HepG2 (cell line): ENCODE results near the gene ADARB2. TPM values are rescaled to one million over a fixed set of nuclear protein-coding genes. Genes with fewer than 3 reads are reported as not detected.

Source experiments
- ATAC-seq: fragments of 200-7000 bp; cut with Tn5 transposase; 3 replicates; pipeline ENCODE4 v1.9.1; 2020; ENCODE audit warnings: mild to moderate bottlenecking, moderate library complexity
- BruUV-seq: library from RNA; stranded (reverse); fragments of 400-500 nt; replicated peaks from 2 replicates; lab custom pipeline; 2021; lab: Mats Ljungman, UMichigan
- CTCF ChIA-PET: fragments of 300-600 bp; formaldehyde crosslinking; extraction: SDS; loops from one replicate; lab custom pipeline; 2021; ENCODE audit warnings: low total read pairs, inconsistent platforms, low intra/inter-chr PET ratio; lab: Yijun Ruan, JAX
- POLR2A ChIA-PET: fragments of 350-600 bp; sonication (Branson Sonifier 250); formaldehyde crosslinking; loops from one replicate; lab custom pipeline; 2020; ENCODE audit warnings: antibody characterized with exemption, inconsistent platforms; lab: Yijun Ruan, JAX
- DNase-seq: peaks from one replicate; pipeline ENCODE4 v3.0.0-alpha.2; 2015; ENCODE audit warnings: low spot score
- FAIRE-seq: peaks from 3 replicates; lab custom pipeline; 2011; peaks lifted over from hg19 to GRCh38; lab: Jason Lieb, UNC
- H2AFZ ChIP-seq: one replicate; pipeline ENCODE4 v1.6.1; 2011; ENCODE audit warnings: low read length, inconsistent platforms
- H3K27ac ChIP-seq: fragments of 300-600 bp; 3 replicates; pipeline ENCODE4 v1.8.0; 2011; ENCODE audit warnings: mixed run types, mild to moderate bottlenecking, mixed read lengths, low read length, inconsistent platforms; ENCODE audit not compliant: insufficient read depth; ENCODE audit errors: extremely low read length
- H3K27me3 ChIP-seq, 2 experiments: fragments of 200-600 bp in 1 of 2; 2 replicates in 1 of 2; 3 replicates in 1 of 2; pipeline versions ENCODE4 v1.6.0 to v1.8.0; 2011; ENCODE audit warnings: low read length in 2 of 2, mild to moderate bottlenecking in 2 of 2, moderate library complexity in 2 of 2, inconsistent platforms in 1 of 2; ENCODE audit not compliant: insufficient read depth in 2 of 2, control insufficient read depth in 1 of 2
- H3K36me3 ChIP-seq, 2 experiments: fragments of 200-600 bp in 1 of 2; replicated peaks in 1 of 2; 2 replicates in 1 of 2; 3 replicates in 1 of 2; pipeline versions ENCODE4 v1.5.1 to v1.8.0; 2011; ENCODE audit warnings: low read length in 2 of 2, inconsistent platforms in 1 of 2; ENCODE audit not compliant: insufficient read depth in 2 of 2, control insufficient read depth in 1 of 2
- H3K4me1 ChIP-seq: 2 replicates; pipeline ENCODE4 v1.5.1; 2012; ENCODE audit warnings: low read length, inconsistent platforms; ENCODE audit not compliant: insufficient read depth
- H3K4me2 ChIP-seq: 2 replicates; pipeline ENCODE4 v1.6.0; 2011; ENCODE audit warnings: low read depth, low read length, inconsistent platforms
- H3K4me3 ChIP-seq, 3 experiments: fragments of 200-600 bp in 1 of 3; sonication (generic), shearing (Covaris generic) in 1 of 3; replicated peaks in 1 of 3; 2 replicates each; pipeline ENCODE4 v1.5.1; 2011 to 2016; ENCODE audit warnings: low read length in 3 of 3, inconsistent platforms in 2 of 3, low read depth in 2 of 3, mild to moderate bottlenecking in 2 of 3, control low read depth in 1 of 3, mixed read lengths in 1 of 3; ENCODE audit not compliant: insufficient read depth in 1 of 3
- H3K79me2 ChIP-seq: one replicate; pipeline ENCODE4 v1.6.1; 2011; ENCODE audit warnings: low read length, inconsistent platforms; ENCODE audit not compliant: insufficient read depth
- H3K9ac ChIP-seq: 2 replicates; pipeline ENCODE4 v1.6.0; 2011; ENCODE audit warnings: mild to moderate bottlenecking, low read depth, low read length, inconsistent platforms; ENCODE audit not compliant: insufficient read depth
- H3K9me3 ChIP-seq: 2 replicates; pipeline ENCODE4 v1.5.1; 2012; ENCODE audit warnings: mild to moderate bottlenecking, low read length
- H4K20me1 ChIP-seq: 2 replicates; pipeline ENCODE4 v1.6.0; 2011; ENCODE audit warnings: inconsistent platforms, mild to moderate bottlenecking, low read length, moderate library complexity; ENCODE audit not compliant: insufficient read depth
- AHR ChIP-seq: IDR thresholded peaks from 2 replicates; pipeline ENCODE4 v1.6.1; 2018; ENCODE audit warnings: missing genetic modification reagents, missing compliant biosample characterization
- CC2D1A ChIP-seq: sonication (generic); formaldehyde crosslinking; IDR thresholded peaks from 2 replicates; pipeline ENCODE4 v1.8.1; 2023; ENCODE audit warnings: mild to moderate bottlenecking, missing genetic modification reagents
- CREB3 ChIP-seq: sonication (generic); formaldehyde crosslinking; IDR thresholded peaks from 2 replicates; pipeline ENCODE4 v1.5.0; 2020; ENCODE audit warnings: missing genetic modification reagents
- CSRNP2 ChIP-seq: sonication (generic); formaldehyde crosslinking; conservative IDR thresholded peaks from 2 replicates; pipeline ENCODE4 v1.8.0; 2022; ENCODE audit warnings: low read depth, missing genetic modification reagents
- HBP1 ChIP-seq: IDR thresholded peaks from 2 replicates; pipeline ENCODE4 v1.6.1; 2016; ENCODE audit warnings: low read depth, control low read depth
- PHB2 ChIP-seq: fragments of 450-650 bp; IDR thresholded peaks from 2 replicates; pipeline ENCODE4 v1.6.1; 2018; ENCODE audit not compliant: partially characterized antibody
- RNF2 ChIP-seq: fragments of 450-650 bp; conservative IDR thresholded peaks from 2 replicates; pipeline ENCODE4 v1.6.1; 2016; ENCODE audit warnings: low read depth
- SAFB2 ChIP-seq: sonication (generic); formaldehyde crosslinking; IDR thresholded peaks from 2 replicates; pipeline ENCODE4 v1.5.1; 2020; ENCODE audit warnings: missing genetic modification reagents, low read depth, mild to moderate bottlenecking, borderline replicate concordance
- SUZ12 ChIP-seq: fragments of 150-350 bp; IDR thresholded peaks from 2 replicates; pipeline ENCODE4 v1.6.1; 2014; ENCODE audit warnings: low read depth, low read length
- ZBTB44 ChIP-seq: sonication (generic); formaldehyde crosslinking; IDR thresholded peaks from 2 replicates; pipeline ENCODE4 v1.4.0; 2020; ENCODE audit warnings: missing genetic modification reagents
- ZNF232 ChIP-seq: sonication (generic); formaldehyde crosslinking; IDR thresholded peaks from 2 replicates; pipeline ENCODE4 v1.4.0; 2020; ENCODE audit warnings: missing genetic modification reagents, borderline replicate concordance
- ZNF275 ChIP-seq: sonication (generic); formaldehyde crosslinking; IDR thresholded peaks from 2 replicates; pipeline ENCODE4 v1.8.0; 2022; ENCODE audit warnings: missing genetic modification reagents, mild to moderate bottlenecking, inconsistent platforms, borderline replicate concordance
- ZNF510 ChIP-seq: sonication (generic); formaldehyde crosslinking; IDR thresholded peaks from 2 replicates; pipeline ENCODE4 v1.4.0; 2020; ENCODE audit warnings: low read depth, mild to moderate bottlenecking, missing genetic modification reagents
- ZNF576 ChIP-seq: sonication (generic); formaldehyde crosslinking; IDR thresholded peaks from 2 replicates; pipeline ENCODE4 v1.4.0; 2020; ENCODE audit warnings: mild to moderate bottlenecking, missing genetic modification reagents
- ZNF652 ChIP-seq: IDR thresholded peaks from 2 replicates; pipeline ENCODE4 v1.6.1; 2016; ENCODE audit warnings: low read depth, borderline replicate concordance
- ZNF772 ChIP-seq: sonication (generic); formaldehyde crosslinking; IDR thresholded peaks from 2 replicates; pipeline ENCODE4 v1.5.0; 2020; ENCODE audit warnings: mild to moderate bottlenecking, missing genetic modification reagents
- WGBS: methylation state at CpG from one replicate; pipeline ENCODE4 v1.1.6; 2017; ENCODE audit warnings: low lambda C conversion rate; 5-methylcytosine and 5-hydroxymethylcytosine counted together
- in situ Hi-C: cut with HindIII; loops from 2 replicates; pipeline ENCODE4 v1.10.0; 2017; ENCODE audit warnings: low pct_unique_long_range_greater_than_20kb; ENCODE audit not compliant: extremely low pct_ligation_motif_present
- intact Hi-C: fragments of 100-400 bp; cut with micrococcal nuclease; formaldehyde crosslinking; loops from one replicate; pipeline ENCODE4 v1.10.0; 2022; ENCODE audit not compliant: unreplicated experiment
- polyA plus RNA-seq, 8 experiments: library from polyadenylated mRNA; depleted of rRNA in 3 of 8; stranded (reverse) in 7 of 8; unstranded in 1 of 8; fragments of >200 nt; fragmentation: Illumina TruSeq in 4 of 8; extraction: Trizol in 4 of 8; gene quantifications; 2 replicates each; pipeline versions ENCODE4 v1.2.1 to v1.2.3, GENCODE V29; 2011 to 2016; ENCODE audit warnings: low read depth in 4 of 8, missing spikeins in 1 of 8, mixed read lengths in 1 of 8; ENCODE audit not compliant: insufficient read depth in 1 of 8
- total RNA-seq, 5 experiments: library from RNA; depleted of rRNA; stranded (reverse); fragments of >200 nt; fragmentation: Illumina TruSeq; extraction: Trizol; gene quantifications; 2 replicates each; pipeline ENCODE4 v1.2.3, GENCODE V29; 2016; ENCODE audit warnings: low read depth in 1 of 5

ADARB2 gene
- total and polyA plus RNA-seq, 2 of the 13 experiments (the other 11 are each of a cell fraction or from before 2014, with no cell fraction given), result not detected

- H3K4me2 ChIP-seq, result no peak overlapping the region
- ATAC-seq (no peak), FAIRE-seq (no peak), DNase-seq (no peak)
- in situ Hi-C loops (no loop called here), intact Hi-C loops (no loop called here)
- no peak overlapping the region for H3K9ac ChIP-seq
- H3K79me2 ChIP-seq, result no peaks in the 10 kb centered on the region
- ChIA-PET CTCF (no interaction called here), POLR2A (no interaction called here)
- no peaks in the 10 kb centered on the region for H4K20me1 ChIP-seq
- H3K36me3 ChIP-seq, result no peaks in the 10 kb centered on the region
- 5% methylated on average over 4 of the region's 8 CpGs for WGBS
- no peak overlapping the region for H2AFZ ChIP-seq
- H3K27ac ChIP-seq, result no peak overlapping the region
- no peaks in the 10 kb centered on the region for H3K9me3 ChIP-seq
- H3K4me3 ChIP-seq, result no peak overlapping the region
- no TSS peak for BruUV-seq
- H3K27me3 ChIP-seq, result peaks cover 2 to 74% of the 10 kb centered on the region in 2 experiments
- no peaks in the 10 kb centered on the region for H3K4me1 ChIP-seq
- TF ChIP-seq ZNF275 (CRISPR knock-in tag) (no peak), ZNF232 (no peak), ZNF772 (CRISPR knock-in tag) (no peak), CC2D1A (no peak), CSRNP2 (no peak), SUZ12 (no peak), ZNF652 (CRISPR knock-in tag) (no peak), ZBTB44 (CRISPR knock-in tag) (no peak), RNF2 (no peak), CREB3 (CRISPR knock-in tag) (no peak), ZNF576 (CRISPR knock-in tag) (no peak), AHR (no peak), ZNF510 (CRISPR knock-in tag) (no peak), HBP1 (CRISPR knock-in tag) (no peak), PHB2 (no peak), SAFB2 (CRISPR knock-in tag) (no peak)
Measured at GRCh38 chr10:1556496-1556895, 180.8 kb downstream of the ADARB2 start.
